ENCODE measurements around the gene SPPL3.

The SPPL3 gene

GRCh38 chr12:120775862-120776552 is 128.2 kb downstream of the SPPL3 start:
- TF ChIP-seq SIN3A (IDR thresholded peaks at IDR 0.05; ENCODE audit: borderline replicate concordance, insufficient read depth, low read length): no peak
- TF ChIP-seq POLR2AphosphoS5 (IDR thresholded peaks at IDR 0.05; ENCODE audit: low read depth, low read length): no peak

GRCh38 chr12:120774169-120774916 is 129.8 kb downstream of the SPPL3 start:
- TF ChIP-seq SIN3A (IDR thresholded peaks at IDR 0.05; ENCODE audit: borderline replicate concordance, insufficient read depth, low read length) (no peak), FOXP2 (optimal IDR thresholded peaks at IDR 0.05; ENCODE audit: borderline replicate concordance, extremely low read depth, extremely low read length, insufficient read depth) (no peak), POLR2AphosphoS5 (IDR thresholded peaks at IDR 0.05; ENCODE audit: low read depth, low read length) (no peak), TAF1 (IDR thresholded peaks at IDR 0.05; ENCODE audit: borderline replicate concordance, insufficient read depth, low read length) (no peak)
- TF ChIP-seq, protein P1, sequence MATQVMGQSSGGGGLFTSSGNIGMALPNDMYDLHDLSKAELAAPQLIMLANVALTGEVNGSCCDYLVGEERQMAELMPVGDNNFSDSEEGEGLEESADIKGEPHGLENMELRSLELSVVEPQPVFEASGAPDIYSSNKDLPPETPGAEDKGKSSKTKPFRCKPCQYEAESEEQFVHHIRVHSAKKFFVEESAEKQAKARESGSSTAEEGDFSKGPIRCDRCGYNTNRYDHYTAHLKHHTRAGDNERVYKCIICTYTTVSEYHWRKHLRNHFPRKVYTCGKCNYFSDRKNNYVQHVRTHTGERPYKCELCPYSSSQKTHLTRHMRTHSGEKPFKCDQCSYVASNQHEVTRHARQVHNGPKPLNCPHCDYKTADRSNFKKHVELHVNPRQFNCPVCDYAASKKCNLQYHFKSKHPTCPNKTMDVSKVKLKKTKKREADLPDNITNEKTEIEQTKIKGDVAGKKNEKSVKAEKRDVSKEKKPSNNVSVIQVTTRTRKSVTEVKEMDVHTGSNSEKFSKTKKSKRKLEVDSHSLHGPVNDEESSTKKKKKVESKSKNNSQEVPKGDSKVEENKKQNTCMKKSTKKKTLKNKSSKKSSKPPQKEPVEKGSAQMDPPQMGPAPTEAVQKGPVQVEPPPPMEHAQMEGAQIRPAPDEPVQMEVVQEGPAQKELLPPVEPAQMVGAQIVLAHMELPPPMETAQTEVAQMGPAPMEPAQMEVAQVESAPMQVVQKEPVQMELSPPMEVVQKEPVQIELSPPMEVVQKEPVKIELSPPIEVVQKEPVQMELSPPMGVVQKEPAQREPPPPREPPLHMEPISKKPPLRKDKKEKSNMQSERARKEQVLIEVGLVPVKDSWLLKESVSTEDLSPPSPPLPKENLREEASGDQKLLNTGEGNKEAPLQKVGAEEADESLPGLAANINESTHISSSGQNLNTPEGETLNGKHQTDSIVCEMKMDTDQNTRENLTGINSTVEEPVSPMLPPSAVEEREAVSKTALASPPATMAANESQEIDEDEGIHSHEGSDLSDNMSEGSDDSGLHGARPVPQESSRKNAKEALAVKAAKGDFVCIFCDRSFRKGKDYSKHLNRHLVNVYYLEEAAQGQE (IDR thresholded peaks at IDR 0.05; ENCODE audit: insufficient read depth in 1 of 2, low read depth in 2 of 2, low read length in 2 of 2): no peak

DNA sequence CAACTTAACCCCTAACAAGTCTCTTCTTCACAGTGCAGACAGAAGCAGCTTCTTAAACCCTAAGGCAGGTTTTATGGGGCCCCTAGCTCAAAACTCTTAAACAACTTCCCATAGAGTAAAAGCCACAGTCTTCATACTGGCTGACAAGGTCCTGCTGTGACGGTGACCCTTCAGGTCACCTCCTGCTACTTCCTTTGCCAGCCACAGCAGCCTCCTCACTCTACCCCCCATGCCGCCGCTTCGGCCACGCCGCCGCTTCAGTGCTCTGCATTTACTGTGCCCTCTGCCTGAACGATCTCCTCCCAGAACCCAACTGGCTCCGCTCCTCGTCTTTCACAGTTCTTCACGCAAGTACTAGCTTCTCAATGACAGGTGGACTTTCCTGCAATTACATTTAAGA is 133.1 kb downstream of the SPPL3 start:
- TF ChIP-seq POLR2AphosphoS5 (IDR thresholded peaks at IDR 0.05; ENCODE audit: low read depth, low read length): no peak
- TF ChIP-seq FOXP2 (optimal IDR thresholded peaks at IDR 0.05; ENCODE audit: borderline replicate concordance, extremely low read depth, extremely low read length, insufficient read depth): no peak
- no peak for TF ChIP-seq SIN3A (IDR thresholded peaks at IDR 0.05; ENCODE audit: borderline replicate concordance, insufficient read depth, low read length)
- no peak for TF ChIP-seq TAF1 (IDR thresholded peaks at IDR 0.05; ENCODE audit: borderline replicate concordance, insufficient read depth, low read length)
- TF ChIP-seq, protein P1 (IDR thresholded peaks at IDR 0.05; ENCODE audit: insufficient read depth in 1 of 2, low read depth in 2 of 2, low read length in 2 of 2): no peak

DNA sequence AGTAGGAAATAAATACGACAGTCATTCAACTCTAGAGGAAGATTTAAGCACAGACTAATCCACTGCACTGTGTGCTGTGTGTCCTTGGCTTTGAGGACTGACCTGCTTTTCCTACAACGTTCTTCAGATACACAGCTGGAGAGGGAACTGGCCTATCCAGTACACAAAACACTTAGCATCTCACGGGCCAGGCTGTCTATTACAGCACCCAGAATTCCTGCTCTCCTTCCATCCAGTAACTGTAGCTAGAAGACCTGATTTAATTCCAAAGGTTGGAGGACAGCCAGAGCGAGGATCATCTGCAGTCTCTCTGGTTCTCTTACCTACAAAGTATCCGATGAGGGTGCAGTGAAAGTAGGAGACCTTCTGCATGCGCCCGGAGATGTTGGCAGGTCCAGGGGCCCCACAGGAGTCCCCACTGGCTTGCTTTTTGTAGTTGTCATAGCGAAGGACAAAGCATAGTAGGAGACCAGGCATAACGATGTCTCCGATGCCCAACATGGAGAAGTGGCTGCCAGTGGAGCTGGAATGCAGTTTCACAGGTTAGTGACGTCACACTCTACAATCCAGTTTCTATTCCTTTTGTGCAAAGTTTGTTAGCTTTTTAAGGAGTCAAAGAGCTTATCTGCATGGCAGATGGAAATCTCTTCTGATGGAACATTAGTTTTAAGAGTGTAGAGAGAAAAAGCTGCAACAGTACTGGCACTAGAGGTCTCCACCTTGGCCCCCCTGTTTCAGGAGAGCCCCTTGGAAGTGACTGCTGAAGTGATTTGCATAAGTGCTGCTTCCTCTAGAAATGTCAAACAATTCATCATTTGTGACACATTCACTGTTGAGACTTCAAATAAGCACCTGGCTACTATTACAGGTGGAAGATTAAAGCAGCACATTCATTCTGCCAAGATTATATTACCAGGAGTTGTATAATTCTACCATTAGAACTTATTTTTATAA is 136.8 kb downstream of the SPPL3 start:
- TF ChIP-seq SIN3A (IDR thresholded peaks at IDR 0.05; ENCODE audit: borderline replicate concordance, insufficient read depth, low read length) (no peak), TAF1 (IDR thresholded peaks at IDR 0.05; ENCODE audit: borderline replicate concordance, insufficient read depth, low read length) (no peak), FOXP2 (optimal IDR thresholded peaks at IDR 0.05; ENCODE audit: borderline replicate concordance, extremely low read depth, extremely low read length, insufficient read depth) (no peak), POLR2AphosphoS5 (IDR thresholded peaks at IDR 0.05; ENCODE audit: low read depth, low read length) (no peak)
- TF ChIP-seq, protein P1 (IDR thresholded peaks at IDR 0.05; ENCODE audit: insufficient read depth in 1 of 2, low read depth in 2 of 2, low read length in 2 of 2): no peak

DNA sequence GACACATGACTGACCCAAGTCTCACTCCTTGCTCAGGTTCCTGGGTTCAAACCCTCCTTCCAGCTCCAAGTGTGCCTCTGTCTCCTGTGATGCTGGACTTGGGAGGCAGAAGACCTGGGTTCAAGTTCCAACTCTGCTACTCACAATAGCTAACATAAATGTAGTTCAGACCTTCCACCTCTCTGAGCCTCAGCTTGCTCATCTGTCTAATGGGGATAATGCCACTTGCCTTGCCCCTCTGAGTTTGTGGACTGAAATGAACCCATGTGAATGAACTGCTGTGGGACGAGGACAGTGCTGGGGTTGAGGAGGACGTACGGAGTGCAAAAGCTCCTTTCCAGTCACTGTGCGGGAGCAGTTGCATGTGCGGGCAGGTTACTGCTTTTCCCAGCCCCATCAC is 137.6 kb downstream of the SPPL3 start:
- TF ChIP-seq POLR2AphosphoS5 (IDR thresholded peaks at IDR 0.05; ENCODE audit: low read depth, low read length) (no peak), SIN3A (IDR thresholded peaks at IDR 0.05; ENCODE audit: borderline replicate concordance, insufficient read depth, low read length) (no peak), TAF1 (IDR thresholded peaks at IDR 0.05; ENCODE audit: borderline replicate concordance, insufficient read depth, low read length) (no peak), FOXP2 (optimal IDR thresholded peaks at IDR 0.05; ENCODE audit: borderline replicate concordance, extremely low read depth, extremely low read length, insufficient read depth) (no peak)
- TF ChIP-seq, protein P1 (IDR thresholded peaks at IDR 0.05; ENCODE audit: insufficient read depth in 1 of 2, low read depth in 2 of 2, low read length in 2 of 2): no peak

Data from PFSK-1 (cell line).